ENCODE results near the gene RPS14.

The RPS14 gene

DNA sequence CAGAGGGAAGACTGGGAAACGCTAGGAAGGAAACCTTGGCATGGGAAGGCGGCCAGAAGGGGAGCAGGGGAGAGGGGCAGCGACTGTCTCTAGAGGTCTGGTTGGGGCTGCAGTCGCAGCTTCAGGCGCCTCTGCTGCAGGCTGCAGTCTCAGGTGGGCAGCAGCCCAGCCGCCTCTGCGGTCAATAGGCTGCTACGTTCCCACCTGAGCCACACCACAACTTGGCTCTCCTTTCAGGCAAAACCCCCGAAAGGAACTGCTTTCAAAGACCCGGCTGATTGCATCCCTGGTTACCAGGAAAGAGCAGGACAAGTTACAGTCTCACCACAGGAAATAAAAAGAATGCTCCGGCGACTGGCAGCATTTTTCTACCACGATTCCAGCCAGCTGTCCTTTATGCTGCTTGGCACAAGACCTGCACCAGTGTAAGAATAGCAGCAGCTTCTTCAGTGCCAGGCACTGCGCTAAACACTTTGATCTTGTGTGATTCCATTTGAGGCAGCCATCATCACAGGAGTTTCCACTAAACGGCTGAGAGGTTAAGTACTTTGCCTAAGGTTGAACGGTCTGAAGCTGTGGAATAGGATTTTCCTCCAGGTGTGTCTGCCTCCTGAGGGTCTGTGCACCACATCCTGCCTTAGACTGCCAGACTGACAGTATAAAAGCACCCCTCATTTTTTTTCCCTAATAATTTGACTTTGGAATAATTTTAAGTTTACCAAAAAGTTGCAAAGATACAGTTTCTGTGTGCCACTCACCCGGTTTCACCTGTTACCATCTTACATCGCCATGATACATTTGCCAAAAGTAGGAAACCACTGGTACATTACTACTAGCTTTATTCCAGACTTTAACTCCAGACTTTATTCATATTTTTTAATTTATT lies 7.5 kb downstream of the RPS14 start:
- no peak for DNase-seq (ENCODE audit: low read depth)
- TF ChIP-seq CTCF (conservative IDR thresholded peaks at IDR 0.05; ENCODE audit: low read depth, low read length), result no peak
- no peak overlapping the region for H3K4me3 ChIP-seq (ENCODE audit: low read depth, low read length)

DNA sequence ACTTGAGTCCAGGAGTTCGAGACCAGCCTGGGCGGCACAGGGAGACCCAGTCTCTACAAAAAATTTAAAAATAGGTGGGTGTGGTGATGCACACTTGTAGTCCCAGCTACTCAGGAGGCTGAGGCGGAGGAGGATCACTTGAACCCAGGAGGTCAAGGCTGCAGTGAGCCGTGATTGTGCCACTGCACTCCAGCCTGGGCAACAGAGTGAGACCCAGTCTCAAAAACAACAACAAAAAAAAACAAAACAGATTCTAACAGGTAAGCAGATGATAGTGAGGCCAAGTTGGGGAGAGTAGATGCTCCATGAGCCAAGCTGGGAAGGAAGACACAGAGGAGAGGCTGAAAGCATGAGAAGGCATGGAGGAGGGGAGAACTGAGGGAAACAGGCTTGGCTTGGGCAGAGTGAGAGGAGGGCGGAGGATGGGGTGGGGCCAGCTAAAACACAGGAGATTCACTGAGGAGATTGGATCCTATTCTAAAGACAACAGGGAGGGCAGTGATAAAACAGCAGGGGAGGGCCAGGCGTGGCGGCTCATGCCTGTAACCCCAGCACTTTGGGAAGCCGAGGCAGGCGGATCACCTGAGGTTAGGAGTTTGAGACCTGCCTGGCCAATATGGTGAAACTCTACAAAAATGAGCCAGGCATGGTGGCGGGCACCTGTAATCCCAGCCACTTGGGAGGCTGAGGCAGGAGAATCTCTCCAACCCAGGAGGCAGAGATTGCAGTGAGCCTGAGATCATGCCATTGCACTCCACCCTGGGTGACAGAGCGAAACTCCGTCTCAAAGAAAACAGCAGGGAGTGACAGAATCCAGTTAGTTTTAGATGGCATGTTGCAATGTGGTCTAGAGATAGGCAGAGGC lies 8.4 kb downstream of the RPS14 start:
- TF ChIP-seq CTCF (conservative IDR thresholded peaks at IDR 0.05; ENCODE audit: low read depth, low read length), result no peak
- H3K4me3 ChIP-seq (ENCODE audit: low read depth, low read length), result no peak overlapping the region
- DNase-seq (ENCODE audit: low read depth), result no peak

DNA sequence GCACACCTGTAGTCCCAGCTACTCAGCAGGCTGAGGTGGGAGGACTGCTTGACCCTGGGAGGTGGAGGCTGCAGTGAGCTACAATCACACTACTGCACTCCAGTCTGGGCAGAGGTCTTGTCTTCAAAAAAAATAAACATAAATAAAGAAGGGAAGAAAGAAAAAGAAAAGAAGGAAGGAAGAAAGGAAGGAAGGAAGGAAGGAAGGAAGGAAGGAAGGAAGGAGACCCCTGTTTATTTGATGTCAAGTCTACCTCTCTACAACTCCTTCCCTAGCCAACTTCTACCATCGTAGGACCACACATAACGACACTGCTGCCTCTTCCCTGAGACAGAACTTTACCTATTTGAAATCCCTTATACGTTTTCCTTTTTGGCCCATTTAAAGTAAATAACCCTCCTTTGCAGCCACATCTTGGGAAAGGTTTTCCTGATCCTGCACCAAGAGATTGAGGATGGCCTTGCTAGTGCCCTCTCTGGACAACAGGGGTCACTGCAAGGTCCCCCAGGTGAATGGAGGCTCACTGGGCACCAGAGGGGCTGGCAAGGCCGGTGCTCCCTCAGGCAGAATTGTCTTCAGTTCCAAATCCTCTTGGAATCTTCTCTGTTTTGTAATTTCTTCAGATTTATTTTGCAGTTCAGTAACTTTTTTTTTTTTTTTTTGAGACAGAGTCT lies 10.5 kb downstream of the RPS14 start:
- H3K4me3 ChIP-seq (ENCODE audit: low read depth, low read length), result no peak overlapping the region
- TF ChIP-seq CTCF (conservative IDR thresholded peaks at IDR 0.05; ENCODE audit: low read depth, low read length), result peak; percentile 54
- peak; percentile 22 for DNase-seq (ENCODE audit: low read depth)

DNA sequence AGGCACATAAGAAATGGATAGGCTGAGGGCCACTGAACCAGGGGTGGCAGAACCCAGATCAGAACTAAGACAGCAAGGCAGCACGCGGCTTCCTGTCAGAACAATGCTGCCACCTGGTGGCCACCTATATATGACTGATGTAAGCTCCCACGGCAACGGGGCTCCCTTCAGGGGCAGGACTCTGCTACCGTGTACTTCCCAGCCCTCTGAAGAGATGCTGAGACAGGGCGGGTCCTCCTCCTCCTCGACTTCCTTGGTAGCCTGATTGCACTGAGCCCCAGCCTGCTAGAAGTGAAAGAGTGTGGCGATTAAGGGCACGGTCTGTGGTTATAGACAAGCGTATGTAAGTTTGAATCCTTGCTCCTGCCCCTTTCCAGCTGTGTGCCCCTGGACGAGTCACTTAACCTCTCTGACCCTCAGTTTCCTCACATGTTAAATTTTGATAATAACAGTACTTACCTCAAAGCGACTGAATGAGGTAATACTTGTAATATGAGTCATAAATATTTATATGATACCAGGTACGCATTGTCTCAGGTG lies 13.3 kb downstream of the RPS14 start:
- H3K4me3 ChIP-seq (ENCODE audit: low read depth, low read length), result no peak overlapping the region
- DNase-seq (ENCODE audit: low read depth), result peak; percentile 95
- peak; percentile 89 for TF ChIP-seq CTCF (conservative IDR thresholded peaks at IDR 0.05; ENCODE audit: low read depth, low read length)

- no peak overlapping the region for H3K4me3 ChIP-seq (ENCODE audit: low read depth, low read length)
- TF ChIP-seq CTCF (conservative IDR thresholded peaks at IDR 0.05; ENCODE audit: low read depth, low read length), result no peak
- DNase-seq (ENCODE audit: low read depth), result peak; percentile 84
Observed at GRCh38 chr5:150434464-150434863, 15.1 kb downstream of the RPS14 start.

- TF ChIP-seq CTCF (conservative IDR thresholded peaks at IDR 0.05; ENCODE audit: low read depth, low read length), result no peak
- no peak for DNase-seq (ENCODE audit: low read depth)
- no peak overlapping the region for H3K4me3 ChIP-seq (ENCODE audit: low read depth, low read length)
Observed at GRCh38 chr5:150431574-150431973, 18.0 kb downstream of the RPS14 start.

Measured in choroid plexus epithelial cell (primary cell).